ENCODE results near the gene TBC1D5. TPM values are rescaled to one million over a fixed set of nuclear protein-coding genes. Genes with fewer than 3 reads are reported as not detected.

The TBC1D5 gene
- polyA plus RNA-seq, 2 of the 4 experiments (the other 2 are of a cell fraction), result 36.7 to 72.2 TPM

- CTCF ChIA-PET, result interaction anchor here (0.6 to 1.6 kb wide), 3 partner anchors 10 to 54 kb away, joined by 3 read pairs; no protein-coding TSS in a partner anchor
- Histone ChIP-seq H3K27ac (no peak overlapping the region), H3K4me2 (no peak overlapping the region), H3K9me3 (no peaks in the 10 kb centered on the region), H3K4me1 (no peaks in the 10 kb centered on the region), H3K4me3 (no peak overlapping the region)
- FAIRE-seq (no peak), ATAC-seq (no peak), DNase-seq (ENCODE audit: low read depth in 1 of 2, low spot score in 1 of 2) (no peak)
- 95% methylated on average over 4 of the region's 4 CpGs for WGBS (ENCODE audit: missing lambda C conversion rate)
- POLR2A ChIA-PET, result no interaction called here
- TF ChIP-seq NPAS2 (CRISPR knock-in tag; IDR thresholded peaks at IDR 0.05; ENCODE audit: borderline replicate concordance) (no peak), RAD21 (conservative IDR thresholded peaks at IDR 0.05 in 1 of 2, IDR thresholded peaks at IDR 0.05 in 1 of 2) (no peak), ZSCAN20 (CRISPR knock-in tag; IDR thresholded peaks at IDR 0.05) (no peak), TFCP2L1 (CRISPR knock-in tag; IDR thresholded peaks at IDR 0.05) (no peak), CEBPB (IDR thresholded peaks at IDR 0.05) (no peak), KDM1A (IDR thresholded peaks at IDR 0.05; ENCODE audit: low read depth) (no peak), EP300 (IDR thresholded peaks at IDR 0.05) (no peak), MAZ (IDR thresholded peaks at IDR 0.05; ENCODE audit: borderline replicate concordance, low read depth, low read length) (no peak), ESRRA (IDR thresholded peaks at IDR 0.05; ENCODE audit: borderline replicate concordance, low read length) (no peak), ZNF302 (CRISPR knock-in tag; IDR thresholded peaks at IDR 0.05) (no peak), RFX5 (IDR thresholded peaks at IDR 0.05) (no peak), HEYL (CRISPR knock-in tag; IDR thresholded peaks at IDR 0.05) (no peak), CHD4 (IDR thresholded peaks at IDR 0.05; ENCODE audit: borderline replicate concordance) (no peak)
These were observed 581.8 kb downstream of the TBC1D5 start for GRCh38 chr3:17160597-17160996.

DNA sequence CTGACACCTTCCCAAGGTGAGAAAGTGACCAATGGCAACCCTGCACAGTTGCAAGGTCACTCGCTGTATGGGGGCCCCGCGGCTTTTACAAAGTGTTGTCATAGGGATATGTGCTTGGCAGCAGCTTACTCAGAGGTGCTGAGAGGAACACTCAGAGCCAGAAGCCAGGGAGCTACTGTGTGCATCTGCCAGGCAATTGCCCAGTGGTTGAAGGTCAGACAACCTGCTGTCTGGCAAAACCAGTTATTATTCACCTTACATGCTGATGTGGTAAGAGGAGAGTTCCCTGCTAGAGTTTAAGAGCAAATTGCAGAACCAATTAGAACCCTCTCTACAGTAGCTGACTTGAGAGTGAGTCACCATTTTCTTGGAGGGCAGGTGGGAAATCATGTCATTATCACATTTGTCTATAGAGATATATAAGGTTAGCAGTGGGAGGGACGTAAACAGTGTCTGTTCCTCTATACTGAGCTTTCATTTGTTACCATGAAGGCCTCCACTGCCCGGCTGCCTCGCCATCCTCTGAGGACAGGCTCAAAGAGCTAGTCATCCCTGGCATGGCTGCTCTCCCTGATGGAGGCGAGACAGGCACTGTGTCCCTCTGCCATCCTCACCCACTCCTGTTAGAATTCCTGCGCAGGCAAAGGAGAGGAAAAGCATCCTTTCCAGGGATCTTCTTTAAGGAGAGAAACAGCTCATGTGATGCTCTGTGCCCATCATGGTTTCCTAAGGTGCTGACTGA, 583.3 kb downstream of the TBC1D5 start:
- 91% methylated on average over 7 of the region's 8 CpGs for WGBS (ENCODE audit: missing lambda C conversion rate)
- ChIA-PET POLR2A (no interaction called here), CTCF (interaction anchor here (0.6 to 1.7 kb wide), 4 partner anchors 9 to 288 kb away, joined by 3 to 5 read pairs (median 3); no protein-coding TSS in a partner anchor)
- no peak overlapping the region for H3K4me2 ChIP-seq
- FAIRE-seq (no peak), ATAC-seq (no peak; a peak in 1 of 6 replicates), DNase-seq (ENCODE audit: low read depth in 1 of 2, low spot score in 1 of 2) (no peak)
- no peak overlapping the region for H3K27ac ChIP-seq
- no peak for TF ChIP-seq HOXA7 (CRISPR knock-in tag; IDR thresholded peaks at IDR 0.05)
- no peak for TF ChIP-seq HOXB5 (CRISPR knock-in tag; IDR thresholded peaks at IDR 0.05)
- TF ChIP-seq, protein P1, sequence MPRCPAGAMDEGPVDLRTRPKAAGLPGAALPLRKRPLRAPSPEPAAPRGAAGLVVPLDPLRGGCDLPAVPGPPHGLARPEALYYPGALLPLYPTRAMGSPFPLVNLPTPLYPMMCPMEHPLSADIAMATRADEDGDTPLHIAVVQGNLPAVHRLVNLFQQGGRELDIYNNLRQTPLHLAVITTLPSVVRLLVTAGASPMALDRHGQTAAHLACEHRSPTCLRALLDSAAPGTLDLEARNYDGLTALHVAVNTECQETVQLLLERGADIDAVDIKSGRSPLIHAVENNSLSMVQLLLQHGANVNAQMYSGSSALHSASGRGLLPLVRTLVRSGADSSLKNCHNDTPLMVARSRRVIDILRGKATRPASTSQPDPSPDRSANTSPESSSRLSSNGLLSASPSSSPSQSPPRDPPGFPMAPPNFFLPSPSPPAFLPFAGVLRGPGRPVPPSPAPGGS (IDR thresholded peaks at IDR 0.05), result no peak
- TF ChIP-seq MYC (IDR thresholded peaks at IDR 0.05; ENCODE audit: borderline replicate concordance, low read length), result no peak
- TF ChIP-seq BHLHE40 (IDR thresholded peaks at IDR 0.05; ENCODE audit: low read depth, low read length), result no peak
- H3K4me1 ChIP-seq, result no peaks in the 10 kb centered on the region
- no peaks in the 10 kb centered on the region for H3K9me3 ChIP-seq
- H3K4me3 ChIP-seq, result no peak overlapping the region

GRCh38 chr3:17157713-17158112, 584.7 kb downstream of the TBC1D5 start:
- DNase-seq (ENCODE audit: low read depth in 1 of 2, low spot score in 1 of 2), result peak in 1 of 2 experiments; percentile 27
- H3K4me1 ChIP-seq, result no peaks in the 10 kb centered on the region
- H3K4me3 ChIP-seq, result no peak overlapping the region
- no peak overlapping the region for H3K27ac ChIP-seq
- WGBS (ENCODE audit: missing lambda C conversion rate), result 41% methylated on average over 2 of the region's 2 CpGs
- peak; percentile 51 to 65; a peak in 3 of 6 replicates for ATAC-seq
- H3K9me3 ChIP-seq, result 0 out of 3 replicates have a peak, but pooled peaks cover 6% of the 10 kb centered on the region
- ChIA-PET CTCF (interaction anchor here (0.8 kb wide), 1 partner anchor 12 kb away, joined by 3 read pairs; no protein-coding TSS in a partner anchor), POLR2A (no interaction called here)
- no peak for TF ChIP-seq NR3C1 (IDR thresholded peaks at IDR 0.05)
- TF ChIP-seq EHMT2 (IDR thresholded peaks at IDR 0.05; ENCODE audit: low read depth), result no peak
- TF ChIP-seq CBX8 (IDR thresholded peaks at IDR 0.05), result no peak
- no peak for TF ChIP-seq ZSCAN20 (CRISPR knock-in tag; IDR thresholded peaks at IDR 0.05)
- TF ChIP-seq PBX3 (IDR thresholded peaks at IDR 0.05), result no peak
- no peak for TF ChIP-seq ZNF302 (CRISPR knock-in tag; IDR thresholded peaks at IDR 0.05)
- TF ChIP-seq CBX2 (IDR thresholded peaks at IDR 0.05; ENCODE audit: borderline replicate concordance, low read depth), result no peak
- no peak for TF ChIP-seq RCOR1 (IDR thresholded peaks at IDR 0.05; ENCODE audit: low read depth, low read length)
- no peak for TF ChIP-seq MYC (IDR thresholded peaks at IDR 0.05; ENCODE audit: borderline replicate concordance, low read length)
- TF ChIP-seq MAZ (IDR thresholded peaks at IDR 0.05; ENCODE audit: borderline replicate concordance, low read depth, low read length), result no peak
- no peak for TF ChIP-seq JUNB (IDR thresholded peaks at IDR 0.05)
- no peak overlapping the region for H3K4me2 ChIP-seq
- FAIRE-seq, result no peak

All from A549 (cell line).